HG03095 (cell line): ENCODE results near the gene KLHL41.
A peak's percentile ranks its signal among the peaks of the same experiment; 100 is the strongest.

Source experiments
- ATAC-seq: cut with Tn5 transposase; IDR thresholded peaks from one replicate; pipeline ENCODE4 v1.9.1; 2021; ENCODE audit warnings: moderate library complexity; ENCODE audit not compliant: unreplicated experiment

Gene KLHL41

GRCh38 chr2:169509298-169509885 lies at the start of gene KLHL41:
KLHL41 (plus strand) TSS chr2:169509702; CDS start chr2:169509779, 77 bp downstream.
- no peak for ATAC-seq

DNA sequence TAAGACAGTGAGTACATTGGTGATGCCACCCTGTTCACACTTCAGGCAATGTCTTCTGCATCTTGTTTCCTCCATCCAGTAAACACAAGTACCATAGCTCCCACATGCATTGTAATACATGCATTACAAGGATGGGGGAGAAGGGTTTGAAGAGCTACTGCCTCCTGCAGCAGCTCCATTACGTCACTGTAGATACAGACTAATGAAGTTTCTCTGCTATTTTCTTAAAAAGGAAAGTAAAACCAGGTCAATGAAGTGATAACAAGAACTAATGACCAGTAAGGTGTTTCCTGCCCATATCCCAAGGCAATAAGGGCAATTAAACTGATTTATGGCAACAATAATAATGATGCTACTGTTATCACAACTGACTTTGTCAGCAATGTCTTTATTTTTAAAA lies 48.4 kb upstream of the KLHL41 start:
- ATAC-seq: no peak

DNA sequence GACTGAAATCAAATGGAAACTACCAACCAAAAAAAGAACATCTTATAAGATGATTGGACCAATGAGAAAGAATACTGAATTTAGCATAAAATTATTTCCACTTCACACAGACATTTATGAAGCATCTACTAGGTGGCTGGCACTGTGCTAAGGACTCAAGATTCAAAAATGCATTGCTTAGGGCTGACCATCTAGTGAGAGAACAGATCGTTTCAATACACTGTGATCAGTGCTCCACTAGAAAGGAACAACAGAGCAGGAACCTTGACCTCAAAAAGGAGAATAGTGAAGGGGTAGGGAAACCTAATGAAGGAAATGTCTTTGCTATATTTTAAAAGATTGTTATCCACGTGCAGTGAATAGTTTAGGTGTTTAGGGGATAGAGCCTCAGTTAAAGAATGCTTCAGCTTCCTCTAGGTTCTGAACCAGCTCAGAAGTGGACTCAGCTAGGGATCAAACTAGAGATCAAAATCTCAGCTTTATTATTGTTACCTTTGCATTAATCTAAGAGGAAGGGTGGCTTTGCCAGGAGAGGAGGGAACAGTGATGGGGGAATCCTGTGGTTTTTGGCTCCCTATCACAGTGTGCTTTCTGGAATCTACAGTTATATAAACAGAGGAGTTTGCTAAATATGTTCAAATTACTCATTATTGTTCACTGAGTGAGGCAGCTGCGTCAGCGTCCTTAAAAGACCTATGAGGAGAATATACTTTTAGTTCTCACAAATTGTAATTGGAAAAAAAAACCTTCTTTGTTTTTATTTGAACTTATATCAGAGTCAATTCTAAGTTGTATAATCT lies 46.4 kb upstream of the KLHL41 start:
- no peak for ATAC-seq

GRCh38 chr2:169464466-169464865 lies 45.0 kb upstream of the KLHL41 start:
- ATAC-seq: no peak

- no peak for ATAC-seq
Observed at GRCh38 chr2:169464882-169465281, 44.6 kb upstream of the KLHL41 start.

DNA sequence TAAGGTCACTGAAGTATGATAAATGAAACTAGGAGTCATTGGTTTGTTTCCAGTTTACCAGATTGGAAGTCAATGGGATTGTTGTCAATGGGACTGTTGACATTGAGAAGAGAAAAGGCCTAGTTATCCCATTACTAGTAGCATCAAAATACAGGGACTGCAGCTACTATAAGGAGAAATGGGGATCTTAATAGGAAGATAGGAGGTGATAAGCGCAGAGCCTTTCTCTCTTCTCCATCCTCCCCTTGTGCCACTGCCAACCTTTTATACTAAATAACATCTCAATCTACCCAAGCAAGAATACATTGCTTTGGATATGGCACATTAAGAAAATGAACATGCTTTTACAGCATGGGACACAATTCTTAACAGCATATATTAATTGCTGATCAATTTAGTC lies 40.7 kb upstream of the KLHL41 start:
- ATAC-seq: no peak

GRCh38 chr2:169469952-169470572 lies 39.4 kb upstream of the KLHL41 start:
- no peak for ATAC-seq

GRCh38 chr2:169472249-169472648 lies 37.3 kb upstream of the KLHL41 start:
- ATAC-seq: no peak

GRCh38 chr2:169476459-169476858 lies 33.0 kb upstream of the KLHL41 start:
- no peak for ATAC-seq

- no peak for ATAC-seq
Observed at GRCh38 chr2:169478339-169478738, 31.2 kb upstream of the KLHL41 start.

DNA sequence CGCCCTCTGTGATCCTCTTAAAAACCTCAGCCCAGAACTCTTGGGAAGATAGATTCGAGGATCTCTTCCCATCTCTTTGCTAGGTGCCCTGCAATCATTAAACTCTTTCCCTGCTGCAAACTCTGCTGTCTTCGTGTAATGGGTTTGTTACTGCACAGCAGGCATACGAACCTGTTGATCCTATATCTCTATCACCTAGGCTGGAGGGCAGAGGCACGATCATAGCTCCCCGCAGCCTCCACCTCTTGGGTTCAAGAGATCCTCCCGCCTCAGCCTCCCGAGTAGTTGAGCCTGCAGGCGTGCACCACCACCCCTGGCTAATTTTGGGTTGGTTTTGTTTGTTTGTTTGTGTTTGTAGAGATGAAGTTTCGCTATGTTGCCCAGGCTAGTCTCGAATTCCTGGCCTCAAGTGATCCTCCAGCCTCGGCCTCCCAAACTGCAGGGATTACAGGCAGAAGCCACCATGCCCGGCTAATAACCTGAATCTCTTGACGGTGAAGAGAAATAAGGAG lies 30.7 kb upstream of the KLHL41 start:
- ATAC-seq: peak; percentile 3

- ATAC-seq: peak; percentile 93
Observed at GRCh38 chr2:169479257-169480078, 30.0 kb upstream of the KLHL41 start, which contains the start of gene BBS5. BBS5 (plus strand) TSS chr2:169479494; CDS start chr2:169479554, 60 bp downstream.

DNA sequence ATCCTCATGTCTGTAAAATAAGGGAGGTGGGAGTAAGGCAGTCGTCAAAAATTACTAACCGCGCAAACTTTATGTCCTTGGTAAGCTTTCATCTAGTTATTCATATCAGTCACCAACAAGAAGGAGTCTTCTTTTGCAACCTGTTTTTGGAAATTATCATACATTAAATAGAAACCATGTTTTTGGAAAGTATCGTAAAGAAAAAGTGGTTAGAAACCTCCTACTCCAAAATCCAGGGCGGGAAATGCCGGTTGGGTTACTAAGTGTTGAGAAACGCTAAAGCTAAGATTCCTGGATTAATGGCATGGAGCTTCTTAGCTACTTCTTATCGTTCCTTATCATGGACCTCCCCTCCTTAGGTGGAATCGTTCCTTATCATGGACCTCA lies 29.4 kb upstream of the KLHL41 start:
- no peak for ATAC-seq

DNA sequence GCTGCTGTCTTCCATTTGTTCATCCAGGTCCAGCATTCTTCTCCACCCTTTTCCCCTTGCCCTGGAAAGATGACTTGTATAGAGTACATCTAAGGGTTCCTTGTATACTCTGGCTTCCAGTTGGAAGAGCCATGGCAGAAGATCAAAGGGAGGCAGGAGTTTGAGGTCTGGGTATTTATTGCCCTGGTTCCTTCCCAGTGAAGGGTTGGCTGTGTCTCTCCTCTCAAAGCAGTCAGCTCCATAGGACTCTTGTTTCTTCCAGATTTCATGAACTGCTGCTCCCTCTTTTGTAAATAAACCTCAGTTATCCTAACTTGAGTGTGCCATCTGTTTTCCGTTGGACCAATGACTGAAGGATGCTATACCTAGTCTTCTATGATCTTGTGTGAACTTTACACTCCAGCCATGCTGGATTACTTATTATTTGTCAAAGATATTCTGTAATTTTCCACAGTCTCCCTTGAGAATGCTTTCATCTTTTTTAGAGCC lies 23.8 kb upstream of the KLHL41 start:
- no peak for ATAC-seq

- ATAC-seq: no peak
Observed at GRCh38 chr2:169486487-169486886, 23.0 kb upstream of the KLHL41 start.

DNA sequence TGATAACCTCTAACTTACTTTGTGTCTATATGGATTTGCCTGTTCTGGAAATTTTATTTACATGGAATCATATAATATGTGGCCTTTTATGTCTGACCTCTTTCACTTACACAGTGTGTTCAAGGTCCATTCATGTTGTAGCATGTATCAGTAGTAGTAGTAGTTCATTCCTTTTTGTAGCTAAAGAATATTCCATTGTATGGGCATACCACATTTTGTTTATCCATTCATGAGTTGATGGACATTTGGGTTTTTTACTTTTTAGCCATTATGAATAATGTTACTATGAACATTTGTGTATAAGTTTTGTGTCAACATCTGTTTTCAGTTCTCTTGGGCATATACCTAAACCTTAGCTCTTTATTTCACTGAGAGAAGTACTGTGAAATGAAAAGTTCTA lies 18.7 kb upstream of the KLHL41 start:
- no peak for ATAC-seq

DNA sequence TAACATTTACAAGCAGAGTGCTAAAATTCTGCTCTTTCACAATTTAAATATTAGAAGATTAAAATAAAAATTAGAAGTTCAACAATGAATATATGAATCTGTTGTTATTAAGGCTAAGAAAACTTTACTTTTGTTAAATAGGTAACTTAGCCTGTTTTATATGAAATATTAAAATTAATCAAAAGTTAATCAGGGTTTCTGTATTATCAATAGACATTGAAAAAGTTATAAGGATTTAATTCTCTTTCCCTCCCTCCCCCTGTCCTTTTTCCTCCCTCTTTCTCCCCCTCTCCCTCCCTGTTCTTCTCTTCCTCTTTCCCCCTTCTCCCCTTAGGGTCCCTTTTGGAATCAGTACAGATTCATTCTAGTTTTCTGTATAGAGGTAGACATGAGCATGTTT lies 18.1 kb upstream of the KLHL41 start:
- no peak for ATAC-seq

DNA sequence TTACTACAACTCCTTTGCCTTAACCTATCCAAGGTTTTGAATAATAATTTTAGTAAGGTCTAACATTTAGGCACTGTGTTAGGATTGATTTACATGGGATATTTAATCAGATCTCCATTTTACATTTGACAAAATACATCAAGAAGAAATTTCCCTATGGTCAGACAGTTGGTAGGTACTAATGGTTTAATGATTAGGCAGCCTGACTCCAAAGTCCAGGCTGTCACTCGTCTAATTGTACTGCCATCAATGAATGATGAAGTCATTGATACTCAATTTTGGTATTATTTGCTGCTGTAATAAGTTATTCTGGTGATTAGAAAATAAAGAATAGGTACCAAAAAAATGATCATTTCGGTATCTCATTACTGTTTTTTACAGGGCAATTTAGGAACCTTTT lies 16.1 kb upstream of the KLHL41 start:
- no peak for ATAC-seq

DNA sequence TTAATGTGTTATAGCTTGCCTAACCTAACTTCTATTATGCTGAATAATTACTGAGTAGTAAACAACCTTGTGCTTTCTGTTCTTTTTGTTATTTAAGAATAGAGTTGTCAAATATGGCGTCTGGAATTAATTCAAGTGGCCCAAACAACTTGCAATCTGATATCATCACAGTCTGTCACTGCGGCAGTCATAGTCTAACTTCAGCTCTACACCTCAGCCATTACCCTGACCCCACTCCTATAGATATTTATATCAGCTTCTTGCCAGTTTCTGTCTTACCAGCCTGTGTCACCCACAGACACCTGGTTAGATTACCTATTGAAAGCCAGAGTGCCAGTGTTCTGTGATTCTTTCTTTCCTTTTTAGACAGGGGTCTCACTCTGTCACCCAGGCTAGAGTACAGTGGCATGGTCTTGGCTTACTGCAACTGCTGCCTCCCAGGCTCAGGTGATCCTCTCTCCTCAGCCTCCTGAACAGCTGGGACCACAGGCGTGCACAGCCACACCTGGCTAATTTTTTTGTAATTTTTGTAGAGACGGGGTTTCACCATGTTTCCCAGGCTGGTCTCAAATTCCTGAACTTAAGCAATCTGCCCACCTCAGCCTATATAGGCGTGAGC lies 14.1 kb upstream of the KLHL41 start:
- ATAC-seq: no peak

- ATAC-seq: no peak
Observed at GRCh38 chr2:169504651-169505050, 4.9 kb upstream of the KLHL41 start.
